Measurements from ENCODE around the gene TEPSIN.

GRCh38 chr17:81248649-81249048, 9.8 kb upstream of the TEPSIN start:
- TF ChIP-seq POLR2A (IDR thresholded peaks at IDR 0.05) = no peak
- TF ChIP-seq, protein P1, sequence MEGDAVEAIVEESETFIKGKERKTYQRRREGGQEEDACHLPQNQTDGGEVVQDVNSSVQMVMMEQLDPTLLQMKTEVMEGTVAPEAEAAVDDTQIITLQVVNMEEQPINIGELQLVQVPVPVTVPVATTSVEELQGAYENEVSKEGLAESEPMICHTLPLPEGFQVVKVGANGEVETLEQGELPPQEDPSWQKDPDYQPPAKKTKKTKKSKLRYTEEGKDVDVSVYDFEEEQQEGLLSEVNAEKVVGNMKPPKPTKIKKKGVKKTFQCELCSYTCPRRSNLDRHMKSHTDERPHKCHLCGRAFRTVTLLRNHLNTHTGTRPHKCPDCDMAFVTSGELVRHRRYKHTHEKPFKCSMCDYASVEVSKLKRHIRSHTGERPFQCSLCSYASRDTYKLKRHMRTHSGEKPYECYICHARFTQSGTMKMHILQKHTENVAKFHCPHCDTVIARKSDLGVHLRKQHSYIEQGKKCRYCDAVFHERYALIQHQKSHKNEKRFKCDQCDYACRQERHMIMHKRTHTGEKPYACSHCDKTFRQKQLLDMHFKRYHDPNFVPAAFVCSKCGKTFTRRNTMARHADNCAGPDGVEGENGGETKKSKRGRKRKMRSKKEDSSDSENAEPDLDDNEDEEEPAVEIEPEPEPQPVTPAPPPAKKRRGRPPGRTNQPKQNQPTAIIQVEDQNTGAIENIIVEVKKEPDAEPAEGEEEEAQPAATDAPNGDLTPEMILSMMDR (IDR thresholded peaks at IDR 0.05 in 4 of 5, conservative IDR thresholded peaks at IDR 0.05 in 1 of 5) = no peak
